Stimulated activated CD4-positive, alpha-beta T cell treated with anti-CD3 and anti-CD28 coated beads, Interleukin-12 subunit alpha, Interleukin-12 subunit beta, amount 100 ng/mL, for 4 hours (primary cell): ENCODE results near the gene FLRT1.

ENCODE experiments used
- DNase-seq: peaks from one replicate; pipeline ENCODE4 v3.0.0-alpha.2; 2020

FLRT1 gene

DNA sequence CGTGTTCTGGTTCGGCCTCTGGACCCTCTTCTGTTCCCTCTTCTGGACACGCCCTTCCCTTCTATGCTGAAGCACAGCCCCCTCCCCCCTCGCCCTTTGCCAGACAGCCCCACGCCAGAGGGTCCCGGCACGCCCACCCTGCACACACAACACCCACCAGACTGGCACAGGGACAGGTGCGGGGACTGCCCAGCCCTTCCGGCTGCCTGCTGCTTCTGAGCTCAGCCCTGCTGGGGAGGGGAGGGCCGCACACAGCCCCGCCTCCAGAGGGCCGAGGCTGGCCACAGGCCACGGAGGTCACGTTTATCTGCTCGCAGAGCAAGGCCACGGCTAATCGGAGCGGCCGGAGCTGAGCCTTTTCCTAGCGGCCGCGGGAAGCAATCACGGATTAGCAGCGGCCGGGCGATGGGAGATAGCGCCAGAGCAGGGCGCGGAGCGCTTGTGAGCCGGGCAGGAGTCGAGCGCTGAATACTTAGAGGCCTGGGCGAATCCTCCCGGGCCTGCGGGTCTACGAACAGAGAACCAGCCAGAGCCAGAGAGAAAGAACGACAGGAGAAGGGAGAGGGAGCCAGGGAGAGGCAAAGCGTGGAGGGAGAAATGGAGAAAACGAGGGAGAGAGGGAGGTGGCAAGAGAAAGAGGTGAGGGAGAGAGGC is 28.0 kb upstream of the FLRT1 start:
- no peak for DNase-seq

DNA sequence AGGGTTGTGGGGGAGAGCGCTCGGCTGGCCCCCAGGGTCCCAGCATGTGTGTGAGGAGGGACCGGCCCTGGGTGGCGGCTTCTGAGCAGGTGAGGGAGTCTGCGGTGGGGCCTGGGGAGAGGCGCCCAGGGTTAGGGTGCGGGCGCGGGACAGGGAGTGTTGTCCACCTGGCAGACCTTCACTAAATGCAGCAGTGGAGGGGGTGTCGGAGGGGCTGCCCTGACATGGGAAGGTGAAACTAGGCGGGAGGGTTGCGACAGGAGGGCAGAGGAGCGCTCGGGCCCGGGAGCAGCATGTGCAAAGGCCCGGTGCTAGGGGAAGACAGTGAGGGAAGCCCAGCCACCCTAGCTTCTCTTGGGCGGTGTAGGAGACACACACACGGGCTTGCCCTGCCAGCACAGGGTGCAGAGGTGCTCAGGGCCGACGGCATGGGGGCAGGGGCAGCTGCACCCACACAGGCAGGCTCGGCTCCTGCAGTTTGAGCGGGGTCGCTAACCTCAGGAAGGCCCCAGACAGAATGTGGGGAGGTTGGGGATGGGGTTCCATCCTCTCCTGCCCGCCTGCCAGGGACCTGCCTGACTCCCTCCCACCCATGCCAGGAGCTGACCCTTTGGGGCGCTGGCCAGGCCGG is 27.3 kb upstream of the FLRT1 start:
- DNase-seq = no peak

DNA sequence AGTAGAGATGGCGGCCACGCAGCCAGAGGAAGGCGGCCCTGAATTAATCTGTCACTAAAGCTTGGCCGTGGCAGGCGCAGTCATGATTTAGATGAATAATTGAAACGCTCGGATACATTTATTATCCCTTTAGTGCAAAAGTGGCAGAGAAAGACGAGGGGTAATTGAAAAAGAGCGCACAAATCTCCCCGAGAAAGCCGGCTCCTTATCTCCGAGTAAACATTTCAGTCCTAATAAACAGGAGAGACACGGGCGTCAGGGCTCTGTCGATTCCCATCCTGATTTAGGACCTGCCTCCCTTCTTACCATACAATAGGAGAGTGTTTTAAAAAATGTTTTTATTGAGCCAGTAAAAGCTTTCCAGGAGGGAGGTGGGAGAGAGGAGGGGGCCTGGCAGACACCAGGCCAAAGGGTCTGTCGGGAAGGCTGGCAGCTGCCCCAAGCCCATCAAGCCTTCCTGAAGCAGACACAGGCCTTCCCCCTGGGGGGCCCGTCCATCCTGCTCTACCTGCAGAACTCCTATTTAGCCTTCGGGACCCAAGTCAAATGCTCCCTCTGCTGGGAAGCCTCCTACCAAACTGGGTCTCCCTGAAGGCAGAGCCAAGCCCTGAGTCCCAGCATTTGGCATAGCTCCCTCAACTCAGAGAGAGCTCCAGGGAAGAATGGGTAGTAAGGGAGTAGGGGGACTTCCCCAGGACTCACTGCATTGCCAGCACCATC is 26.7 kb upstream of the FLRT1 start:
- DNase-seq = no peak

DNA sequence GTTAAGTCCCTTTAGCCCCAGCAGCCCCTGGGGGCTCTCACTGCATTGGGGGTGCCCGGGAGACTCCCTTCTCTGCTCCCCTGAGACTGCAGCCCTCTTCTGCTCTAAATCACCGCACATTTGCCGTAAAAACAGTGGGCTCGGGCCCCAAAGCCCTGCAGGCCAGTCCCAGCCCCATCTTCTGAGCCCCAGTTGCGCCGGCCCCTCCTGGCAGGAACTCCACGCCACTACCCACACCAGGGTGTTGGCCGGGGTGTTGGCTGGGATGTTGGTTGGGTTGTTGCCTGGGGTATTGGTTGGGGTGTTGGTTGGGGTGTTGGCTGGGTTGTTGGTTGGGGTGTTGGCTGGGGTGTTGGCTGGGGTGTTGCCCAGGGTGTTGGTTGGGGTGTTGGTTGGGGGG is 26.0 kb upstream of the FLRT1 start:
- DNase-seq = no peak

DNA sequence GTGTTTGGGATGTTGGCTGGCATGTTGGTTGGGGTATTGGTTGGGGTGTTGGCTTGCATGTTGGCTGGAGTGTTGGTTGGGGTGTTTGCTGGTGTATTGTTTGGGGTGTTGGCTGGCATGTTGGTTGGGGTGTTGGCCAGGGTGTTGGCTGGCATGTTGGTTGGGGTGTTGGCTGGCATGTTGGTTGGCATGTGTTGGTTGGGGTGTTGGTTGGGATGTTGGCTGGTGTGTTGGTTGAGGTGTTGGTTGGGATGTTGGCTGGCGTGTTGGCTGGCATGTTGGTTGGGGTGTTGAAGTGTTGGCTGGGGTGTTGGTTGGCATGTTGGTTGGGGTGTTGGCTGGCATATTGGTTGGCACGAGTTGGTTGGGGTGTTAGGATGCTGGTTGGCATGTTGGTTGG is 24.9 kb upstream of the FLRT1 start:
- DNase-seq = no peak

DNA sequence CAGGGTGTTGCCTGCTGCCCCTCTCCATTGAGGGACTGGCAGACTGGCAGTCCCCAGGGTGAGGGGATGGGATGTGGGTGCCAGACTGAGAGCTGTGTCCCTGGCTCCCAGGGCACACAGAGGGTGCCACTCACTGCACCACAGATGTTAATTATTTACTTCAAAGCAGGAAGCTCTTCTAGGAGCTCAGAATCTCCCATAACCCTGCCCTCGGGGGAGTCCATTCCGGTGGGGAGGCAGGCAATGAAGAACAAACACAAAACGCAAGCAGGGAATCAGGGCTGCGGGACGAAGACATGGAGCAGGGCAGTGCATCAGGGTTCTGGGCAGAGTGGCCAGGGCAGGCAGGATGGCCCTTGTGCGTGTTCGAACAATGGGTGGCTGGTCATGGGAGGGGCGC is 24.4 kb upstream of the FLRT1 start:
- DNase-seq = no peak

DNA sequence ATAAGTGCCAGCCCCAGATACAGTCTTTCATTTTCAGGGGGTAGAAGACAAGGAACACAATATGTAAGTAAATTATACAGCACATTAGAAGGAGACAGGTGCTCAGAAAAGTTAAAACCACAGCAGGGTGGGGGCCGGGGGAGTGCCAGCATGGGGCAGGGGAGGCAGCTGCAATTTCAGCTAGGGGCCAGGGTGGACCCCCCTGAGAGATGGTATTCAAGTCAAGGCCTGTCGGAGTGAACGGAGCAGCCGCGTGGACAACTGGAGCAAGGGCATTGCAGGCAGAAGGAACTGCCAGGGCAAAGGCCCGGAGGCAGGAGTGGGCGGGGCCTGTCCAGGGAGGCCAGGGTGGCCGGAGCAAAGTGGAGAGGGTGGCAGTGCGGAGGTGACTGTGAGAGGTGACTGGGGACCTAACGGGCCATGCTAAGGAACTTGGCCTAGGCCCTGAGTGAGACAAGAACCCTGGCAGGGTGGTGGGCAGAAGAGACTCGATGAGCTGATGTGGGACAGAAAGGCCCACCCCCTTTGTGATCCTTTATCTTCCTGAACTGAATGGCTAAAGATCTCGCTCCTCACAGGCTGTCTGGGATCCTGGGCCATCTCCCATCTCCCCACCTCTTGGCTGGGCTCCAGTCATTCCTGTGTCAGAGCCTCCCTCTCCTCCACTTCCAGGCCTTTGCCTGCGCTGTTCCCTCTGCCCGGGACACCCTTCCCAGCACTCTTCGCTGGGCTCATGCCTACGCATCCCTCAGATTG is 22.4 kb upstream of the FLRT1 start:
- DNase-seq = no peak

DNA sequence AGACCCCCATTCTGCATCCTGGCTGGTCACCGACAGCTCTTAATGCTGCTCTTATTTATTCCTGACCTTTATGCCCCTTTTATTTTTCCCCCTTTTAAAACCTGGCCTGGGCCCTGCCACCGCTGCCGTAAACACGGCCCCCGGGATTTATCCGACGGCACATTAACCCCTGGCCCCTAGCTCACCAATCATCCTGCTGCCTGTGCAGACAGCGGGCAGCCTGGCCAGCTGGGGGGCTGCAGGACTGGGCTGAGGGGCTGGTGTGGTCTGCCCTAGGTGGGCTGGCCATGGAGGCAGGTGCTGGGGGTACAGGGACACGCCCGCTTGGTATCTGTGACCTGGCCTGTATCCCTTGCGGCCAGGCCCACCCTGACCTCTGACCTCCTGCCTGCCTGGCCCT is 21.4 kb upstream of the FLRT1 start:
- DNase-seq = no peak

DNA sequence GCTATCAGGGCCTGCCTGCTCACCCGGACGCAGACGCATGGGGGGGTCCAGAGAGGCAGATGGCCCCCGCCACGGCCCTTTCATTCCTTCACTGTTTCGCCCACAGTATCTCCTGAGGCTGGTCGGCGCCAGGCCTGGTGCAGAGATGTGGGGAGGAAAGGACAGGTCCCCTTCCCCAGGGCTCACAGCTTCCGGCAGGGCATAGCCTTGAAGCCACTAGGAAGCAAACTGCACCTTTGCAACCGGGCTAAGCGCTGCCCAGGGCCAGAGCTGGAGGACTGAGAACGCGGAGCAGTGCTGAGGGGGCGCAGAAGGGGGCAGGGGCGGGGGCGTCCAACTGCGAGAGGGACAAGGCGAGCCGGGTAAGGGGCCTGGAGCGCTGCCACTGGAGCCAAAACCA is 20.2 kb upstream of the FLRT1 start:
- no peak for DNase-seq

DNA sequence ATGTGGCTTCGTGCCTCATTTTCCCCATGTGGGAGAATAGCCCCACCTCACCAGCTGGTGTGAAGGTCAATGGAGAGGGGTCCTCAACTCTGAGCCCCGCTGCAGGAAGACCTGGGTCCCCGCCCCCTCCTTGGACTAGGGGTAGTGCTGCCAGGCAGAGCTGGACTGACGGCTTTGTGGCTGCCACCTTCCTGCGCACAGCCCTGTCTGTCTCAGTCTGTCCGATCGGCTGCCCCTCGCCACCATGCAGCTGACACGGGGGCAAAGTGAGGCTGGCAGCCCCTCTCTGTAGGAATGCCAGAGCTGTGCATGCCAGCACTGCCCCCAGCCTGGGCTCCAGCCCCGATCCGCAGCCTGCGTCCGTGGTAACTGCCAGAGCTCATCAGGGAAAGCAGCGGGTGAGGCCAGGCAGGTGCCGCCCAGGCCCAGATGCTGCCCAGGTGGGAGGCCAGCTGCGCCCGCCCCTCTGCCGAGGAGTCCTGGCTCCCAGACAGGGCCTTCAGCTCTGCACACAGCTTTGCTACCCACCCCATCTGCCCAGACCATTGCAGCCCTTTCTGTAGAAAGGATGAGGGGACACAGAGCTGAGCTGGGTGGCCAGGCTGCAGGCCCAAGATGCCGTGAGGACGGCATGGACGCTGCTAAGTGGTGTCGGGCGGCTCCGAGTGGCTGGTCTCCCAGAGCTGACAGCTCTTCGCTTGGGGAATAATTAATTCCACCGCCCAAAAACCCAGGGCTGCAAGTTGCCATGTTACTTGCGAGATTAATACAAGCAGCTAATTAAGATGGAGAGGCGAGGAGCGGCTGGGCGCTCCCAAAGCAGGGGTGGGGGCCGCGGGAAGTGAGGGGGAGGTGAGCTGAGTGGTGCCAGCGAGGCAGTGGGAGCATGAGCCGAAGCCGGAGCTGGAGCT is 19.5 kb upstream of the FLRT1 start:
- DNase-seq = no peak

DNA sequence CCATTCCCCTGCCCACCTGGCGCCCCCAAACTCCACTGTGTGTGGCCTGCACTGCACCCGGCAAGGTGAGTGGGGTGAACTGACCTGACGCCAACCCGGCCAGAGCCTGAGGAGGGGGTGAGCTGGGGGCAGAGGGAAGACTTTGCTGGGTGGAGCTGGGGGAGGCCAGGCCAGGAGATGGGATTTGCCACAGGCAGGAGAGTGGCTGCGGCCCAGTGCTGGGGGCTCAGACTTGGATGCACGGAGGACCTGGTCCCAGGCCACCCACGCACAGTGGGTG is 17.8 kb upstream of the FLRT1 start:
- no peak for DNase-seq

DNA sequence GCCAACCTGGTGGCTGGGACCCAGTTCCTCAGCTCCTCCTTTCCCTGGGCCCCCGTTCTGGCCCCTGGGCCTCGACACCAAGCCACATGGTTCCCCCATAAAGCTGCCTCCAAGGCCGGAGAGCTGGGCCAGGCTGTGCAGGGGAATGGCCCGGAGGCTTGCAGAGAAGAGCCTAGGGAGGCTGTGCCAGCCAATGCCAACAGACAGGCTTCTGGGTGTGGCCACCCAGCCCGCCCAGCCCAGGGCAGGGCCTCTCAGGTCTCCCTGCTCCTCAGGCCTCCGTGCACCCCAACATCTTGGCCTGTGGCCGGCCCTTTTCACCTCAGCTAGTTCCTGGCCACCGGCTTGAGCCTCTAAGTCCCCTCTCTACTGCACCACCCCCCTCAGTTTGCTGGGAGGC is 17.4 kb upstream of the FLRT1 start:
- no peak for DNase-seq

DNA sequence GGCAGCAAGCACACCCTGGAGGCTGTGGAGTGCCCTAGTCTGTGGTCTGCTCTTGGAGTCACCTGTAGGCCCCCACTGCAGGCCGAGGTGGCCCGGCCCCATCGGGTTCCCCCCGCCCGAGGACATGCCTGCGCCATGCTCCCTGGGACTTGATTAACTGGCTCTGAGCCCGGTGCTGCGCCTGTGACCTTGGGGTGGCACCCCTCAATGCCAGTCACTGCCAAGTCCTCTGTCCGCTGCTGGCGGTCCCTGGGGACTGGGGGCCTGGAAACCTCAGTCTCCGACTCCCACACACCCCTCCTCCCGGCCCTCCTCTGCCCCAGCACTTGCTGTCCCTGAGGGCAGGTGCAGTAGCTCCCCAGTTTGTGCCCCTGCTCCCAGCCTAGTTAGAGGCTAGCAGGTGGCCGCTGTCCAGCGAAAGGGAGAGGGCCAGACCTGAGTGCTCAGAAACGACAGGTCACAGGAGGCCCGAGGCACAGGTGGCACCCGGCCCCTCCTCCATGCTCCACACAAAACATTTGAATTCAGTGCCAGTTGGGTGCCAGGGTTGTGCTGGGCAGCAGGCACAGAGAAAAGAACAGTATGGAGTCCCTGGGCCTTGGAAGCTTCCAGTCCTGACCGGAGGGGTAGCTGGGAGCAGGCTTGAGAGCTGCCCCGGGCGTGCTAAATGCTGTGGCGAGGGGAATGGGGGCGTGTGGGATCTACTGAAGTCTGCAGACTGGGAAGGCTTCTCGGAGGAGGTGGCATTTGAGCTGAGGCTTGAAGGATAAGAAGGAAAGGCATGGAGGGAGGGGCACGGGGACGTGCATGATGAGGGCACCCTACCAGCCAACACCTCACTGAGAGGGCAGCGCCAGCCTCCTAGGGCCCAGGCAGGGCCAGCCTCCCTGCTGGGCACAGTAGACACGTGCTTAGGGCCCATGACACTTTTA is 16.4 kb upstream of the FLRT1 start:
- DNase-seq = no peak

DNA sequence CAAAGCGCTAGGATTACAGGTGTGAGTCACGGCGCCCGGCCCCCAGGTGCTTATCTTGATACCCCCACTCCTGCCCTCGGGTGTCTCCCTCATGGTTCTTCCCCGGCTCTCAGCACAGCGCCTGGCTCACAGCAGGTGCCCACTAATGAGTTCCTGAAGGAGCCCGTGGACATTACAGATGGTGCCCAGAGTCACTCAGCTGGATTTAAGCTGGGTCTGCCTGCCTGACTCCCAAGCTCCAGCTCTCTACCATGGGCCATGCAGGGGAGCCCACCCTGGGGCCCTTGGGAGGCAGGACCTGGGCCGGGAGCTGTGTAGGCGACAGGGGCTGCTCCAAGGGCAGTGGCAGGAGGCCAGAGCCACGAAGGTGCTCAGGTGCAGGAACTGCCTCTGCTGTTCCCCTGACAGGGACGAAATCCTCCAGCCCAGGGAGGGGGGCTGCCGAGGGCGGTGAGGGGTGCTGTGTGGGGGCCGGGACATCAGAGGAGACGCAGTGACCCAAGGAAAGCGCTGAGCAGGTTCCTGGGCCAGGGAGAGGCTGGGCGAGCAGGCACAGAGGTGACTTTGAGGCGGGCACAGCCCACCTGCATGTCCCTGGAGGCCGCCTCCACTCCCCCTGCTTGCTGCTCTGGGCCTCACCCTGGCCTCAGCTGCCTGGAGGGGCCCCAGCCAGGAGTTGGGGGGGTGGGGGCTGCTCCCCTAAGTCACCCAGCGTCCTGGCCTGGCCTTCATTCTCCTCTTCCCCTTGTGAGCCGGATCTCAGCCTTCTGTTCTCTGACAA is 14.6 kb upstream of the FLRT1 start:
- DNase-seq = no peak

DNA sequence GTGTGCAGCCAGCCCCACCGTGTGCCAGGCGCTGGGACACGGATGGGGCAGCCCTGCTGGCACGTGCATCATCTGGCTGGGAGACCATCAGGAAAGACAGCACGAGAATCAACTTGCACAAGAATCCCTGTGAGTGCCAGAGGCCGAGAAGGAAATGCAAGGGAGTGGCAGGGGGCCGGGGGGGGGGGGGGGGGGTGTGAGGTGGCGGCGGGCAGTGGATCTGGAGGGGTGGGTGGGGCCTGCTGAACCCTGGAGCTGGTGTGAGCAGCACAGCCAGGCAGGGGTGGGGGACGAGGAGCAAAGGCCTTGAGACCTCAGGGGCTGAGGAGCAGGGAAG is 14.0 kb upstream of the FLRT1 start:
- DNase-seq = no peak

DNA sequence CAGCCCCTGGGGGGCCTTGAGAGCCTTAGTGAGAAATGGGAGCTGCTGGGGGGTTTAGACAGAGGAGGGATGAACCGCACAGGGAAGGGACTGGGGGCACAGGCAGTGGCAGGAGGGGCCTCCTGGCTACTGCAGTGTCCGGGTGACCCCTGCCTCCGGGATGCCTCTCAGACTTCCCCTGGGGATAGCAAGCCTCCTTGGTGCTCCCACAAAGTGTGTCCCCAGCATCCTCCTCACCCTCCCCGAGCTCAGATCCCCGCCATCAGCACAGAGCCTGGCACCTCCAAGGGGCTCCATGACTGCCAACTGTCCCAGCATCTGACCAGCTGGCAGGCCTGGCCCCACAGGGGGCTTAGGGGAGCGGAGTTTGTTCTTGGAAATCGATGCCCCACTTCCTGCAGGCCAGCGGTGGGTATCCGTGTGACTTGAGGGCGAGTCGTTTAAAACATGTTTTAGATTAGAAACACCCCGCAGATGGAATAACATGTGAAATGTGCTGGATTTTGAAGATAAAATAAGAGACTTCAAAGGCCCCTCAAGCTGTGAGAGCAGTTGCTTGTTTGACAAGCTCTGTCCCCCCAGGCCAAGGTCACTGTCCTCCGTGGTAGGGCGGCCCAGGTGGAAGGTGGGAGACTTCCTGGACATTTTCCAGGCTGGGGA is 13.5 kb upstream of the FLRT1 start:
- DNase-seq = no peak

DNA sequence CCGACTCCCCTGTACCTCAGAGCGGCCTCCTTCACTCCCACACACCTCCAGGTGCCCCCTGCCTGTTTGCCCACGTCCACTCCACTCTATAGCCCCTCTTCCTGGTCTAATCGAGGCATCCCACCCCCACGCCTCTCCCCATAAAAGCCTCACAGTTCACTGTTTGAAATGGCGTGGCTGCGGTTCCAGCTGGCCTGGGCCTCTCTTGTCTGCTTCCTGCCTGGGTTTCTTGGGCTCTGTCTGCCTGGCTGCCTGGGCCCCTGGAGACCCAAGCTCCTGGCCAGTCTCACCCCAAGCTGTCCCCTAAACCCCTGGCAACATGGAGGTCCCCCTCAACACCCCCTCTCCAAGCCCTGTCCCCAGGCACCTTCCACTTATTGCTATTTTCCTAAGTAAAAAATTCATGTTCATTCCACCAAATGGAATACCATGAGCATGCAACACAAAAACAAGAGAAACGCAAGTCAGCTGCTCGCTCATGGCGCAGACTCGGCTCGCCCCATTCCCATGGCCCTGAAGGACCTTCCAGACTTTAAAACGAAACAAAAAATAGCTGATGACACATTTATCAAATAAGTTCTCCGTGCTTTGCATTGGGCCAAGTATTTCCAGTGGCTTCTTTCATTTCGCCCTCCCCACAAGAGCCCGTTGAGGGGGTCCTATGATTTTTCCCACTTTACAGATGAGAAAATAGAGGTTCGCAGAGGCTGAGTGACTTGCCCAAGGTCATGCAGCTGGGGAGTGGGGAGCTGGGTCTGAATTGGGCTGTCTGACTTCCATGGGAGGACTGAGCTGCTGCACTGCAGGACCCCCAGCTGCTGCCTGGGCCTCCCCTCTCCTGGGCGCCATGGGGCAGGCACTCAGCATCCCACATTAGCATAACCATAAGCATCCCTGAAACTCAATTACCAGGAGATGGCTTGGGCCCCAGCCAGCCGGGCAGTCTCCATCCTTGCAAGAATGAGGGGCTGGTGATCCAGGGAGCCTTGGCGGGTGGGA is 11.7 kb upstream of the FLRT1 start:
- no peak for DNase-seq

DNA sequence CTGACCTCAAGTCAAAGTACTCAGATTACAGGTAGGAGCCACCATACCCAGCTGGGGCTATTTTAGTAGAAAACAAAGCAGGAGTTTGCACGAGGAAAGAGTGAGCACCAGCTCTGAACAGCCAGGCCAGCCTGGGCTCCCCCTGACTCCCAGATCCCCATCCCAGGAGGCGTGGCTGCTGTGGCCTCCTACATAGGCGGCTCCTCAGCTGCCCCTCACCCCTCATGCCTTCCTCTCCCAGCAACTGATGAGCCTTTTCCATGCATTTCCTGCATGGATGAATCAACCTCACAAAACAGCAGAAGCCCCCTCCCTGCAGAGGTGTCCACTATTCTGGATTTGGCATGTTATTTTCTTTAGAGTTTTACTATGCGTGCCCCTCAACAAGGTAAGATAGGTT is 10.5 kb upstream of the FLRT1 start:
- DNase-seq = no peak

DNA sequence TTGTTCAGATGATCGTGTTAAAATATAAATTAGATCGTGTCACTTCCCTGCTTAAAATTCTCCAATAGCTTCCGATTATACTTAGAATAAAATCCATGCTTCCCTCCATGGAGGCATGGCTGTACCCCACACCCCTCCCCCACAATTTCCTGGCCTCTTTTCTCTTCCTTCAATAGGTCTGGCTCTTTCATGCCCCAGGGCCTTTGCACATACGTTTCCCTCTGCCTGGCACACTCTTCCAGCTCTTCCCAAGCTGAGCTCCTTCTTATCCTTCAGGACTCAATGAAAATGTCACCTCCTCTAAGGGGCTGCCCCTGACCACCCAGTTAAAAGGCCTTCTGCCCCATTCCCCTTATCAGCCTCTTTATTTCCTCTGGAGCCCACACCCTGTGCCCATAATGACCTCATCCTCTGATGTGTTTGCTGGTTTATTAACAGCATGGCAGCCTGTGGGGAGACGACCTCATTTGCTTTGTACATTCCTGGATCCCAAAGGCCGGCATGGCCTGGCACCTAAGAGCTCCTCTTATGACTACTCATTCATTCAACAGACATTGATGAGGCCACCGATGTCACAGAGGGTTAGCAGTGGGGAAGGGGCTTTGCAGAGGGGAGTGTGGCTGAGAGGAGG is 9.0 kb upstream of the FLRT1 start:
- no peak for DNase-seq
